OCI-LY1 (cell line): ENCODE data around the gene CSNK1E.

ENCODE experiments used
- H2AFZ ChIP-seq: fragments of 200-600 bp; sonication (generic), shearing (Covaris generic); 2 replicates; pipeline ENCODE4 v1.6.0; 2014; ENCODE audit warnings: antibody characterized with exemption, mild to moderate bottlenecking, low read length
- H3F3A ChIP-seq: fragments of 200-600 bp; sonication (generic), shearing (Covaris generic); 2 replicates; pipeline ENCODE4 v1.6.0; 2014; ENCODE audit warnings: mild to moderate bottlenecking, antibody characterized with exemption, low read length, moderate library complexity; ENCODE audit not compliant: insufficient read depth
- H3K27ac ChIP-seq: fragments of 200-600 bp; sonication (generic); 2 replicates; pipeline ENCODE4 v1.5.1; 2014; ENCODE audit warnings: low read length, mixed run types, mild to moderate bottlenecking, low read depth; ENCODE audit not compliant: poor library complexity, severe bottlenecking
- H3K27me3 ChIP-seq: fragments of 200-600 bp; sonication (generic); 2 replicates; pipeline ENCODE4 v1.6.0; 2014; ENCODE audit warnings: antibody characterized with exemption, mild to moderate bottlenecking, low read length, moderate library complexity; ENCODE audit not compliant: insufficient read depth
- H3K36me3 ChIP-seq: fragments of 200-600 bp; sonication (generic); 2 replicates; pipeline ENCODE4 v1.6.1; 2014; ENCODE audit warnings: mild to moderate bottlenecking, antibody characterized with exemption, low read length, moderate library complexity, mixed read lengths; ENCODE audit not compliant: insufficient read depth
- H3K4me1 ChIP-seq: fragments of 200-600 bp; sonication (generic); 2 replicates; pipeline ENCODE4 v1.5.1; 2014; ENCODE audit warnings: mild to moderate bottlenecking, low read length, moderate library complexity; ENCODE audit not compliant: insufficient read depth, severe bottlenecking
- H3K4me2 ChIP-seq: fragments of 200-600 bp; sonication (generic), shearing (Covaris generic); 2 replicates; pipeline ENCODE4 v1.6.1; 2014; ENCODE audit warnings: low read length
- H3K4me3 ChIP-seq: fragments of 200-600 bp; sonication (generic); 2 replicates; pipeline ENCODE4 v1.5.1; 2014; ENCODE audit warnings: low read length, low read depth, mild to moderate bottlenecking, mixed read lengths; ENCODE audit not compliant: poor library complexity, severe bottlenecking
- H3K79me2 ChIP-seq: fragments of 200-600 bp; shearing (Covaris generic); 2 replicates; pipeline ENCODE4 v1.6.1; 2016; ENCODE audit warnings: mixed run types, low read length, mixed read lengths; ENCODE audit not compliant: insufficient read depth
- H3K9ac ChIP-seq: fragments of 200-600 bp; sonication (generic), shearing (Covaris generic); 2 replicates; pipeline ENCODE4 v1.6.1; 2014; ENCODE audit warnings: mild to moderate bottlenecking, low read length, mixed read lengths
- H3K9me2 ChIP-seq: fragments of 200-600 bp; sonication (generic), shearing (Covaris generic); 2 replicates; pipeline ENCODE4 v1.6.1; 2014; ENCODE audit warnings: low read depth, mild to moderate bottlenecking, low read length, mixed read lengths
- H3K9me3 ChIP-seq: fragments of 200-600 bp; shearing (Covaris generic); 2 replicates; pipeline ENCODE4 v1.6.1; 2014; ENCODE audit warnings: low read length, mixed read lengths
- H4K20me1 ChIP-seq: fragments of 200-600 bp; sonication (generic), shearing (Covaris generic); 2 replicates; pipeline ENCODE4 v1.6.0; 2016; ENCODE audit warnings: mild to moderate bottlenecking, low read length; ENCODE audit not compliant: insufficient read depth
- CTCF ChIP-seq: fragments of 200-600 bp; sonication (generic), shearing (Covaris generic); IDR thresholded peaks from 2 replicates; pipeline ENCODE4 v1.5.1; 2017; ENCODE audit warnings: mild to moderate bottlenecking, antibody characterized with exemption, low read length, moderate library complexity, mixed read lengths
- EZH2 ChIP-seq: fragments of 200-600 bp; sonication (generic), shearing (Covaris generic); IDR thresholded peaks from 2 replicates; pipeline ENCODE4 v1.8.0; 2017; ENCODE audit warnings: borderline replicate concordance, mixed run types, mild to moderate bottlenecking, antibody characterized with exemption, low read length, moderate library complexity, mixed read lengths

The CSNK1E gene

GRCh38 chr22:38308791-38309498 is 8.3 kb downstream of the CSNK1E start:
- Histone ChIP-seq H3K4me3 (no peak overlapping the region), H3K4me2 (no peak overlapping the region), H3K9ac (no peak overlapping the region), H2AFZ (no peak overlapping the region), H3K27me3 (peaks cover 5% of the 10 kb centered on the region; the same call in 1 of the 2 replicates), H3K79me2 (no peaks in the 10 kb centered on the region), H3F3A (no peaks in the 10 kb centered on the region), H3K27ac (no peak overlapping the region), H3K36me3 (no peaks in the 10 kb centered on the region), H3K9me2 (no peaks in the 10 kb centered on the region), H3K9me3 (no peaks in the 10 kb centered on the region), H4K20me1 (no peaks in the 10 kb centered on the region), H3K4me1 (peaks cover 9% of the 10 kb centered on the region)
- TF ChIP-seq CTCF (no peak), EZH2 (no peak)

- Histone ChIP-seq H3K27ac (no peak overlapping the region), H3F3A (no peaks in the 10 kb centered on the region), H3K4me3 (no peak overlapping the region), H3K4me2 (peak overlapping the region; percentile 16; the same call in 1 of the 2 replicates), H3K9ac (no peak overlapping the region), H3K79me2 (no peaks in the 10 kb centered on the region), H3K4me1 (peaks cover 9% of the 10 kb centered on the region), H3K9me2 (no peaks in the 10 kb centered on the region), H2AFZ (no peak overlapping the region), H4K20me1 (no peaks in the 10 kb centered on the region), H3K9me3 (no peaks in the 10 kb centered on the region), H3K36me3 (no peaks in the 10 kb centered on the region; the same call in 1 of the 2 replicates), H3K27me3 (peaks cover 5% of the 10 kb centered on the region; the same call in 1 of the 2 replicates)
- TF ChIP-seq CTCF (peak; percentile 20; the same call in 1 of the 2 replicates), EZH2 (no peak)
These were observed 11.5 kb downstream of the CSNK1E start for GRCh38 chr22:38305471-38306448.

- Histone ChIP-seq H3F3A (no peaks in the 10 kb centered on the region), H3K4me1 (peaks cover 9% of the 10 kb centered on the region), H3K27me3 (peaks cover 5% of the 10 kb centered on the region; the same call in 1 of the 2 replicates), H3K4me3 (no peak overlapping the region), H4K20me1 (no peaks in the 10 kb centered on the region), H3K4me2 (no peak overlapping the region), H3K9me2 (no peaks in the 10 kb centered on the region), H3K36me3 (peaks cover 9% of the 10 kb centered on the region; the same call in 1 of the 2 replicates), H3K9me3 (no peaks in the 10 kb centered on the region), H3K79me2 (no peaks in the 10 kb centered on the region), H2AFZ (no peak overlapping the region), H3K9ac (no peak overlapping the region), H3K27ac (no peak overlapping the region)
- no peak for TF ChIP-seq CTCF
These were observed 12.7 kb downstream of the CSNK1E start for GRCh38 chr22:38304526-38304925.
